Fibroblast of lung (primary cell): Measurements from ENCODE around the gene PXMP4. TPM values are rescaled to one million over a fixed set of nuclear protein-coding genes. Genes with fewer than 3 reads are reported as not detected.

ENCODE experiments used
- DNase-seq, 2 donors: peaks; one replicate each; pipeline versions ENCODE4 v3.0.0 to v3.0.0-alpha.2; 2010; ENCODE audit warnings: low read depth in 2 of 2
- H2AFZ ChIP-seq: 2 replicates; pipeline ENCODE4 v1.5.1; 2012; ENCODE audit warnings: low read length, control low read depth, inconsistent platforms
- H3K27ac ChIP-seq: 2 replicates; pipeline ENCODE4 v1.5.1; 2011; ENCODE audit warnings: low read length, control low read depth; ENCODE audit not compliant: insufficient read depth
- H3K27me3 ChIP-seq: 2 replicates; pipeline ENCODE4 v1.5.1; 2011; ENCODE audit warnings: mild to moderate bottlenecking, low read length; ENCODE audit not compliant: control insufficient read depth, insufficient read depth
- H3K36me3 ChIP-seq: 2 replicates; pipeline ENCODE4 v1.5.1; 2011; ENCODE audit warnings: low read length; ENCODE audit not compliant: control insufficient read depth, insufficient read depth
- H3K4me1 ChIP-seq: 2 replicates; pipeline ENCODE4 v1.5.1; 2011; ENCODE audit warnings: low read length; ENCODE audit not compliant: control insufficient read depth, insufficient read depth; ENCODE audit errors: extremely low read depth
- H3K4me2 ChIP-seq: 2 replicates; pipeline ENCODE4 v1.5.1; 2011; ENCODE audit warnings: low read length, control low read depth; ENCODE audit not compliant: insufficient read depth; ENCODE audit errors: extremely low read depth
- H3K4me3 ChIP-seq, 4 experiments: fragments of 200-600 bp in 1 of 4; sonication (generic) in 1 of 4; replicated peaks in 1 of 4; 2 replicates each; pipeline ENCODE4 v1.5.1; 2011 to 2016; ENCODE audit warnings: low read length in 4 of 4, low read depth in 3 of 4, mild to moderate bottlenecking in 3 of 4, control low read depth in 2 of 4, inconsistent platforms in 1 of 4, mixed read lengths in 1 of 4; ENCODE audit not compliant: insufficient read depth in 1 of 4; ENCODE audit errors: control extremely low read depth in 1 of 4
- H3K79me2 ChIP-seq: 2 replicates; pipeline ENCODE4 v1.5.1; 2012; ENCODE audit warnings: mild to moderate bottlenecking, low read length, inconsistent platforms; ENCODE audit not compliant: control insufficient read depth, insufficient read depth
- H3K9ac ChIP-seq: 2 replicates; pipeline ENCODE4 v1.5.1; 2011; ENCODE audit warnings: mild to moderate bottlenecking, low read length, control low read depth; ENCODE audit not compliant: insufficient read depth
- H3K9me3 ChIP-seq: 2 replicates; pipeline ENCODE4 v1.5.1; 2012; ENCODE audit warnings: low read depth, low read length; ENCODE audit not compliant: control insufficient read depth, insufficient read depth
- H4K20me1 ChIP-seq: 2 replicates; pipeline ENCODE4 v1.5.1; 2011; ENCODE audit warnings: low read length; ENCODE audit not compliant: control insufficient read depth, insufficient read depth; ENCODE audit errors: extremely low read depth
- EZH2 ChIP-seq: IDR thresholded peaks from 2 replicates; pipeline ENCODE4 v1.5.1; 2012; ENCODE audit warnings: low read length, control low read depth, mild to moderate bottlenecking; ENCODE audit errors: missing control alignments
- polyA plus RNA-seq, 2 donors: library from polyadenylated mRNA; depleted of rRNA in 1 of 2; stranded (reverse) in 1 of 2; unstranded in 1 of 2; fragments of >200 nt; gene quantifications; 2 replicates each; pipeline ENCODE4 v1.2.1, GENCODE V29; 2011 to 2012; ENCODE audit warnings: missing spikeins in 1 of 2
- total RNA-seq: library from RNA; depleted of rRNA; stranded (reverse); fragments of >200 nt; gene quantifications from 2 replicates; pipeline ENCODE4 v1.2.1, GENCODE V29; 2014
- TF ChIP-seq, protein P1 (sequence below), 2 donors: IDR thresholded peaks in 1 of 2; conservative IDR thresholded peaks in 1 of 2; 1 replicate in 1 of 2; 2 replicates in 1 of 2; pipeline ENCODE4 v1.5.1; 2011 to 2012; ENCODE audit warnings: low read length in 2 of 2, control low read depth in 1 of 2, inconsistent platforms in 1 of 2, low read depth in 1 of 2, mild to moderate bottlenecking in 1 of 2

The PXMP4 gene
- total and polyA plus RNA-seq, 2 donors (not counting 1 experiment from before 2014, with no cell fraction given), result 4.1 to 6.3 TPM

DNA sequence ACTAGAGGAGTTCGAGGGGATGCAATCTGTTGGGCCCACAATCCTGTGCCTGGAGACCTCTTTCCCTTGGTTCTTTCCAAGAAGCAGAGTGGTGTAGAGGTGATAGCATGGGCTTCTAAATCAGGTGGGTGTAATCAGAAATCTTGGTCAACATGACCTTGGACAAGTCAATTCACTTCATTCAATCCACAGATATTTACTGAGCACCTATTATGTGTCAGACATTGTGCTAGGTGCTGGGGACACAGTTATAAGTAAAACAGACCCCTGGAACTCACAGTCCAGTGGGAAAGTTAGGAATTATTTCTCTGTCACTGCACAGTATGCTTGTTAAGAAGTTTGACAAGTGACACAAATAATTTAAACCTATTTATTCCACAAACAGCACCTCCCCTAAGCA is 30.6 kb downstream of the PXMP4 start:
- Histone ChIP-seq H3K36me3 (no peaks in the 10 kb centered on the region), H3K27me3 (no peaks in the 10 kb centered on the region), H3K4me1 (peaks cover 8% of the 10 kb centered on the region), H3K9ac (no peak overlapping the region), H2AFZ (no peak overlapping the region), H4K20me1 (no peaks in the 10 kb centered on the region), H3K27ac (no peak overlapping the region), H3K9me3 (no peaks in the 10 kb centered on the region), H3K4me3 (no peak overlapping the region), H3K79me2 (peaks cover 10% of the 10 kb centered on the region), H3K4me2 (no peak overlapping the region)
- no peak for DNase-seq
- no peak for TF ChIP-seq EZH2
- TF ChIP-seq, protein P1, sequence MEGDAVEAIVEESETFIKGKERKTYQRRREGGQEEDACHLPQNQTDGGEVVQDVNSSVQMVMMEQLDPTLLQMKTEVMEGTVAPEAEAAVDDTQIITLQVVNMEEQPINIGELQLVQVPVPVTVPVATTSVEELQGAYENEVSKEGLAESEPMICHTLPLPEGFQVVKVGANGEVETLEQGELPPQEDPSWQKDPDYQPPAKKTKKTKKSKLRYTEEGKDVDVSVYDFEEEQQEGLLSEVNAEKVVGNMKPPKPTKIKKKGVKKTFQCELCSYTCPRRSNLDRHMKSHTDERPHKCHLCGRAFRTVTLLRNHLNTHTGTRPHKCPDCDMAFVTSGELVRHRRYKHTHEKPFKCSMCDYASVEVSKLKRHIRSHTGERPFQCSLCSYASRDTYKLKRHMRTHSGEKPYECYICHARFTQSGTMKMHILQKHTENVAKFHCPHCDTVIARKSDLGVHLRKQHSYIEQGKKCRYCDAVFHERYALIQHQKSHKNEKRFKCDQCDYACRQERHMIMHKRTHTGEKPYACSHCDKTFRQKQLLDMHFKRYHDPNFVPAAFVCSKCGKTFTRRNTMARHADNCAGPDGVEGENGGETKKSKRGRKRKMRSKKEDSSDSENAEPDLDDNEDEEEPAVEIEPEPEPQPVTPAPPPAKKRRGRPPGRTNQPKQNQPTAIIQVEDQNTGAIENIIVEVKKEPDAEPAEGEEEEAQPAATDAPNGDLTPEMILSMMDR (conservative IDR thresholded peaks at IDR 0.05 in 1 of 2, IDR thresholded peaks at IDR 0.05 in 1 of 2; ENCODE audit: low read depth in 1 of 2, low read length in 2 of 2), result no peak

DNA sequence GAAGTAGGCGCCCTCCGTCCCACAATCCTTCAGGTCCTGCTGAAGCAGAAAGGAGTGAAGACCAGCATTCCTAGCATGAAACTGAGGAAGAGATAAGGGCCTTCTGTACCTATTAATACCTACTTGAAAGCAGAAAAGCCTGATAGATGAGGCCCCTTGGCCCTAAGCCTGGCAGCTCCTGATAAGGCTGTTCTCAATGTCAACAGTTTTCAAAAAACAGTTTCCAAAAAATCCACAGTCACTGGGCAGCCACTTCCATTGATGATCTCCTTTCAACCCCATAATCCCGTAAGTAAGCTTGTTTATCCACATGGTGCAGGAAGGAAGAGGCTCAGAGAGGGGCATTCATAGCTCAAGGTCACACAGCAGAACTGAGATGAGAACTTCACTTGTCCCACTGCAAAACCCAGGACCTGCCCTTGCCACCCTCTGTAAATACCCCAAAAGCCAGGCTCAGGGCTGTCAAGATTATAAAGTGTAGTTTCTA is 31.1 kb downstream of the PXMP4 start:
- peaks cover 14% of the 10 kb centered on the region for H3K79me2 ChIP-seq
- no peak overlapping the region for H3K9ac ChIP-seq
- H2AFZ ChIP-seq, result no peak overlapping the region
- H3K4me2 ChIP-seq, result no peak overlapping the region
- H3K27ac ChIP-seq, result no peak overlapping the region
- H4K20me1 ChIP-seq, result no peaks in the 10 kb centered on the region
- no peaks in the 10 kb centered on the region for H3K27me3 ChIP-seq
- peaks cover 8% of the 10 kb centered on the region for H3K4me1 ChIP-seq
- H3K4me3 ChIP-seq, result no peak overlapping the region
- no peaks in the 10 kb centered on the region for H3K9me3 ChIP-seq
- TF ChIP-seq, protein P1 (conservative IDR thresholded peaks at IDR 0.05 in 1 of 2, IDR thresholded peaks at IDR 0.05 in 1 of 2; ENCODE audit: low read depth in 1 of 2, low read length in 2 of 2), result no peak
- TF ChIP-seq EZH2, result no peak
- H3K36me3 ChIP-seq, result no peaks in the 10 kb centered on the region
- DNase-seq, result no peak

DNA sequence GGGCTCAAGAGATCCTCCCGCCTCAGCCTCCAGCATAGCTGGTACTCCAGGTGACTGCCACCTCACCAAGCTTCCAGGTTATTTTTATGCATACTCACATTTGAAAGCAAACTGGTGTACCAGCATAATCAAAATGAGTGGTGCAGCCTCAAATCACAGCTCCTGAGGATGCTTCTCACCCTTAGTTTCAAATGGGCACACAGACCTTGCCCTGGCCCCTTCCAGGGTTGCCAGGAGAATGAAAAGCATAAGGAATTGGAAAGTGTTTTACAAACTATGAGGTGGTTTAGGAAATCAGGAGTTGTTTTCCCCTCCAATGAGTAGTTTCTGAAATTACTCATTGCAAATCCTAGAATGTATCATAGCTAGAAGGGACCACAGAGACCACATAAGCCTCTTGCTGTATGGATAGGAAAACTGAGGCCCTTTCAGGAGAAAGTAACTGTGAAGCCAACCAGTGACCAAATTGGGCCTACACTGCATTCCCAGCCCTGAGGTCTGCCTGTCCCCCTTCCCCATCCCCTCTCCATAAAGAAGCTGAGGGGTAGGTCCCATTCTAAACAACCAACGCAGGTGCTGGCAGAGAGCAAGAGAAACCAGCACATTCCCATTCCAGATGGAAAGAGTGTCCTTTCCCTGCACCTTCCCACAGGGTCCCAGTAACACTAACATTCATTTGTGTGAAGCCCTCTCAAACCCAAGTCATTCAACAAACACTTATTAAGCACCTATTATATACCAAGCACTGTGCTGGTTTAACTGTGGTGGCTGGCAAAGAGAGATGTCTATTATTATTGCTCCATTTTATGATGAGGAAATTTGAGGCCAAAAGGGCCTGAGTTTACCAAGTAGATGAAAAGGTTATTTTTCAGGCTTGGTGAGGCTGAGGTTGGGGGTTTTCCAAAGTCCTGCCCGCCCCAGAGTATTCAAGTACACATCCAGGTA is 31.8 kb downstream of the PXMP4 start:
- H3K27ac ChIP-seq, result no peak overlapping the region
- no peak overlapping the region for H3K9ac ChIP-seq
- no peaks in the 10 kb centered on the region for H3K9me3 ChIP-seq
- H4K20me1 ChIP-seq, result no peaks in the 10 kb centered on the region
- H3K4me3 ChIP-seq, result no peak overlapping the region
- peaks cover 14% of the 10 kb centered on the region for H3K79me2 ChIP-seq
- peaks cover 8% of the 10 kb centered on the region for H3K4me1 ChIP-seq
- H2AFZ ChIP-seq, result no peak overlapping the region
- H3K4me2 ChIP-seq, result no peak overlapping the region
- no peaks in the 10 kb centered on the region for H3K36me3 ChIP-seq
- no peak for TF ChIP-seq EZH2
- TF ChIP-seq, protein P1 (conservative IDR thresholded peaks at IDR 0.05 in 1 of 2, IDR thresholded peaks at IDR 0.05 in 1 of 2; ENCODE audit: low read depth in 1 of 2, low read length in 2 of 2), result no peak
- H3K27me3 ChIP-seq, result no peaks in the 10 kb centered on the region
- DNase-seq, result peak in 1 of 2 donors; percentile 23
